ENCODE measurements around the gene COL8A1.

DNA sequence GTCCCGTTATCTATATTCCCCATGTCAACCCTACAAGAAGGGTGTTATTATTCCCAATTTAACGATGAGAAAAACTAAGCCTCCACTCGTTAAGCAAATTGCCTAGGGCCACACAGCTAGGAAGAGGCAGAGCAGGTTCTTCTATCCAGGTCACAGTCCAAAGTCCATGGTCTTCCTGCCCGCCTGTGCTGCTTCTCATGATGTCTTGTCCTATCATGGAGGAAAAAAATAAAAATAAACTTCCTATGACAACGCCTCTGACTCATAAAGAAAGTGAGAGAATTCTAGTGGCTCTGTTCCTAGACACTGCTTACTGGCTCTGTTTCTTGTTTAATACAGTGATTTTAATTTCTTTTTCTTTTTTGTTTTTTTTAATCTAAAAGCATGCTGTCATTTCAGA, 9.7 kb downstream of the COL8A1 start:
- TF ChIP-seq, protein P1, sequence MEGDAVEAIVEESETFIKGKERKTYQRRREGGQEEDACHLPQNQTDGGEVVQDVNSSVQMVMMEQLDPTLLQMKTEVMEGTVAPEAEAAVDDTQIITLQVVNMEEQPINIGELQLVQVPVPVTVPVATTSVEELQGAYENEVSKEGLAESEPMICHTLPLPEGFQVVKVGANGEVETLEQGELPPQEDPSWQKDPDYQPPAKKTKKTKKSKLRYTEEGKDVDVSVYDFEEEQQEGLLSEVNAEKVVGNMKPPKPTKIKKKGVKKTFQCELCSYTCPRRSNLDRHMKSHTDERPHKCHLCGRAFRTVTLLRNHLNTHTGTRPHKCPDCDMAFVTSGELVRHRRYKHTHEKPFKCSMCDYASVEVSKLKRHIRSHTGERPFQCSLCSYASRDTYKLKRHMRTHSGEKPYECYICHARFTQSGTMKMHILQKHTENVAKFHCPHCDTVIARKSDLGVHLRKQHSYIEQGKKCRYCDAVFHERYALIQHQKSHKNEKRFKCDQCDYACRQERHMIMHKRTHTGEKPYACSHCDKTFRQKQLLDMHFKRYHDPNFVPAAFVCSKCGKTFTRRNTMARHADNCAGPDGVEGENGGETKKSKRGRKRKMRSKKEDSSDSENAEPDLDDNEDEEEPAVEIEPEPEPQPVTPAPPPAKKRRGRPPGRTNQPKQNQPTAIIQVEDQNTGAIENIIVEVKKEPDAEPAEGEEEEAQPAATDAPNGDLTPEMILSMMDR (IDR thresholded peaks at IDR 0.05 in 2 of 3, conservative IDR thresholded peaks at IDR 0.05 in 1 of 3; ENCODE audit: borderline replicate concordance in 1 of 3, insufficient read depth in 1 of 3, low read depth in 2 of 3, low read length in 2 of 3): no peak
- TF ChIP-seq, protein P2, sequence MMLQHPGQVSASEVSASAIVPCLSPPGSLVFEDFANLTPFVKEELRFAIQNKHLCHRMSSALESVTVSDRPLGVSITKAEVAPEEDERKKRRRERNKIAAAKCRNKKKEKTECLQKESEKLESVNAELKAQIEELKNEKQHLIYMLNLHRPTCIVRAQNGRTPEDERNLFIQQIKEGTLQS (IDR thresholded peaks at IDR 0.05): no peak
- TF ChIP-seq POLR2A (IDR thresholded peaks at IDR 0.05; ENCODE audit: borderline replicate concordance, extremely low read depth, insufficient read depth, insufficient read length) (no peak), SIN3A (IDR thresholded peaks at IDR 0.05; ENCODE audit: low read depth) (no peak), EZH2phosphoT487 (IDR thresholded peaks at IDR 0.05; ENCODE audit: borderline replicate concordance) (no peak), EZH2 (IDR thresholded peaks at IDR 0.05) (no peak), ZNF274 (IDR thresholded peaks at IDR 0.05; ENCODE audit: low read depth, low read length) (no peak), POLR2AphosphoS5 (IDR thresholded peaks at IDR 0.05; ENCODE audit: low read depth, low read length) (no peak), TCF7L2 (IDR thresholded peaks at IDR 0.05; ENCODE audit: borderline replicate concordance, extremely low read depth, insufficient read depth, insufficient read length) (no peak), YY1 (IDR thresholded peaks at IDR 0.05; ENCODE audit: extremely low read depth, insufficient replicate concordance, low read depth, low read length) (no peak), FOSL1 (IDR thresholded peaks at IDR 0.05; ENCODE audit: low read depth) (no peak)
- TF ChIP-seq, protein P3, sequence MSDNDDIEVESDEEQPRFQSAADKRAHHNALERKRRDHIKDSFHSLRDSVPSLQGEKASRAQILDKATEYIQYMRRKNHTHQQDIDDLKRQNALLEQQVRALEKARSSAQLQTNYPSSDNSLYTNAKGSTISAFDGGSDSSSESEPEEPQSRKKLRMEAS (IDR thresholded peaks at IDR 0.05): no peak
- TF ChIP-seq, protein P4, sequence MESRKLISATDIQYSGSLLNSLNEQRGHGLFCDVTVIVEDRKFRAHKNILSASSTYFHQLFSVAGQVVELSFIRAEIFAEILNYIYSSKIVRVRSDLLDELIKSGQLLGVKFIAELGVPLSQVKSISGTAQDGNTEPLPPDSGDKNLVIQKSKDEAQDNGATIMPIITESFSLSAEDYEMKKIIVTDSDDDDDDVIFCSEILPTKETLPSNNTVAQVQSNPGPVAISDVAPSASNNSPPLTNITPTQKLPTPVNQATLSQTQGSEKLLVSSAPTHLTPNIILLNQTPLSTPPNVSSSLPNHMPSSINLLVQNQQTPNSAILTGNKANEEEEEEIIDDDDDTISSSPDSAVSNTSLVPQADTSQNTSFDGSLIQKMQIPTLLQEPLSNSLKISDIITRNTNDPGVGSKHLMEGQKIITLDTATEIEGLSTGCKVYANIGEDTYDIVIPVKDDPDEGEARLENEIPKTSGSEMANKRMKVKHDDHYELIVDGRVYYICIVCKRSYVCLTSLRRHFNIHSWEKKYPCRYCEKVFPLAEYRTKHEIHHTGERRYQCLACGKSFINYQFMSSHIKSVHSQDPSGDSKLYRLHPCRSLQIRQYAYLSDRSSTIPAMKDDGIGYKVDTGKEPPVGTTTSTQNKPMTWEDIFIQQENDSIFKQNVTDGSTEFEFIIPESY (IDR thresholded peaks at IDR 0.05; ENCODE audit: extremely low read depth, insufficient replicate concordance, low read length): no peak
- TF ChIP-seq, protein P5, sequence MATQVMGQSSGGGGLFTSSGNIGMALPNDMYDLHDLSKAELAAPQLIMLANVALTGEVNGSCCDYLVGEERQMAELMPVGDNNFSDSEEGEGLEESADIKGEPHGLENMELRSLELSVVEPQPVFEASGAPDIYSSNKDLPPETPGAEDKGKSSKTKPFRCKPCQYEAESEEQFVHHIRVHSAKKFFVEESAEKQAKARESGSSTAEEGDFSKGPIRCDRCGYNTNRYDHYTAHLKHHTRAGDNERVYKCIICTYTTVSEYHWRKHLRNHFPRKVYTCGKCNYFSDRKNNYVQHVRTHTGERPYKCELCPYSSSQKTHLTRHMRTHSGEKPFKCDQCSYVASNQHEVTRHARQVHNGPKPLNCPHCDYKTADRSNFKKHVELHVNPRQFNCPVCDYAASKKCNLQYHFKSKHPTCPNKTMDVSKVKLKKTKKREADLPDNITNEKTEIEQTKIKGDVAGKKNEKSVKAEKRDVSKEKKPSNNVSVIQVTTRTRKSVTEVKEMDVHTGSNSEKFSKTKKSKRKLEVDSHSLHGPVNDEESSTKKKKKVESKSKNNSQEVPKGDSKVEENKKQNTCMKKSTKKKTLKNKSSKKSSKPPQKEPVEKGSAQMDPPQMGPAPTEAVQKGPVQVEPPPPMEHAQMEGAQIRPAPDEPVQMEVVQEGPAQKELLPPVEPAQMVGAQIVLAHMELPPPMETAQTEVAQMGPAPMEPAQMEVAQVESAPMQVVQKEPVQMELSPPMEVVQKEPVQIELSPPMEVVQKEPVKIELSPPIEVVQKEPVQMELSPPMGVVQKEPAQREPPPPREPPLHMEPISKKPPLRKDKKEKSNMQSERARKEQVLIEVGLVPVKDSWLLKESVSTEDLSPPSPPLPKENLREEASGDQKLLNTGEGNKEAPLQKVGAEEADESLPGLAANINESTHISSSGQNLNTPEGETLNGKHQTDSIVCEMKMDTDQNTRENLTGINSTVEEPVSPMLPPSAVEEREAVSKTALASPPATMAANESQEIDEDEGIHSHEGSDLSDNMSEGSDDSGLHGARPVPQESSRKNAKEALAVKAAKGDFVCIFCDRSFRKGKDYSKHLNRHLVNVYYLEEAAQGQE (IDR thresholded peaks at IDR 0.05; ENCODE audit: low read depth): no peak

All from HCT116 (cell line).